Astrocyte (in vitro differentiated cells and primary cell): ENCODE measurements around the gene PREX1.

ENCODE experiments used
- CTCF ChIP-seq: IDR thresholded peaks from 2 replicates; pipeline ENCODE4 v1.5.1; 2011; ENCODE audit warnings: low read depth, mild to moderate bottlenecking, inconsistent platforms, low read length, moderate library complexity; ENCODE audit not compliant: insufficient read depth
- EZH2 ChIP-seq: IDR thresholded peaks from 2 replicates; pipeline ENCODE4 v1.6.1; 2012; ENCODE audit warnings: mild to moderate bottlenecking, low read length, inconsistent platforms; ENCODE audit not compliant: insufficient read depth

GRCh38 chr20:48841875-48842529 lies 14.2 kb upstream of the PREX1 start:
- no peak for TF ChIP-seq CTCF
- no peak for TF ChIP-seq EZH2
